Measurements from ENCODE around the gene PKD2L1. TPM values are rescaled to one million over a fixed set of nuclear protein-coding genes. Genes with fewer than 3 reads are reported as not detected.

PKD2L1 gene
- total RNA-seq, 1 donor from 2014 or later: not detected

DNA sequence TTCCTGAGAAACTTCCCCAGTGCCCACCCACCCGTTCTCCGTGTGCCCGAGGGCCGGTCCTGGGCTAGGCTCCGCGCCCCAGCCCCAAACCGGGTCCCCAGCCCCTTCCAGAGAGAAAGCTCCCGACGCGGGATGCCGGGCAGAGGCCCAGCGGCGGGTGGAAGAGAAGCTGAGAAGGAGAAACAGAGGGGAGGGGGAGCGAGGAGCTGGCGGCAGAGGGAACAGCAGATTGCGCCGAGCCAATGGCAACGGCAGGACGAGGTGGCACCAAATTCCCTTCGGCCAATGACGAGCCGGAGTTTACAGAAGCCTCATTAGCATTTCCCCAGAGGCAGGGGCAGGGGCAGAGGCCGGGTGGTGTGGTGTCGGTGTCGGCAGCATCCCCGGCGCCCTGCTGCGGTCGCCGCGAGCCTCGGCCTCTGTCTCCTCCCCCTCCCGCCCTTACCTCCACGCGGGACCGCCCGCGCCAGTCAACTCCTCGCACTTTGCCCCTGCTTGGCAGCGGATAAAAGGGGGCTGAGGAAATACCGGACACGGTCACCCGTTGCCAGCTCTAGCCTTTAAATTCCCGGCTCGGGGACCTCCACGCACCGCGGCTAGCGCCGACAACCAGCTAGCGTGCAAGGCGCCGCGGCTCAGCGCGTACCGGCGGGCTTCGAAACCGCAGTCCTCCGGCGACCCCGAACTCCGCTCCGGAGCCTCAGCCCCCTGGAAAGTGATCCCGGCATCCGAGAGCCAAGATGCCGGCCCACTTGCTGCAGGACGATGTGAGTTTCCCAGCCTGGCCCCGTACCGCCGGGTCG, 16.9 kb upstream of the PKD2L1 start, which contains the start of gene SCD:
TSS of gene SCD (plus strand) at position 469 of the 803 bp plus-strand sequence. CDS start at position 741, 272 bp downstream.
- TF ChIP-seq CTCF (conservative IDR thresholded peaks at IDR 0.05; ENCODE audit: low read depth, low read length): no peak
- DNase-seq (ENCODE audit: low read depth): no peak
- H3K4me3 ChIP-seq (ENCODE audit: low read depth, low read length): peak within 1 kb of the TSS; percentile 61

GRCh38 chr10:100346351-100346764, 16.3 kb upstream of the PKD2L1 start:
- DNase-seq (ENCODE audit: low read depth): no peak
- H3K4me3 ChIP-seq (ENCODE audit: low read depth, low read length): peak overlapping the region; percentile 61
- TF ChIP-seq CTCF (conservative IDR thresholded peaks at IDR 0.05; ENCODE audit: low read depth, low read length): no peak

DNA sequence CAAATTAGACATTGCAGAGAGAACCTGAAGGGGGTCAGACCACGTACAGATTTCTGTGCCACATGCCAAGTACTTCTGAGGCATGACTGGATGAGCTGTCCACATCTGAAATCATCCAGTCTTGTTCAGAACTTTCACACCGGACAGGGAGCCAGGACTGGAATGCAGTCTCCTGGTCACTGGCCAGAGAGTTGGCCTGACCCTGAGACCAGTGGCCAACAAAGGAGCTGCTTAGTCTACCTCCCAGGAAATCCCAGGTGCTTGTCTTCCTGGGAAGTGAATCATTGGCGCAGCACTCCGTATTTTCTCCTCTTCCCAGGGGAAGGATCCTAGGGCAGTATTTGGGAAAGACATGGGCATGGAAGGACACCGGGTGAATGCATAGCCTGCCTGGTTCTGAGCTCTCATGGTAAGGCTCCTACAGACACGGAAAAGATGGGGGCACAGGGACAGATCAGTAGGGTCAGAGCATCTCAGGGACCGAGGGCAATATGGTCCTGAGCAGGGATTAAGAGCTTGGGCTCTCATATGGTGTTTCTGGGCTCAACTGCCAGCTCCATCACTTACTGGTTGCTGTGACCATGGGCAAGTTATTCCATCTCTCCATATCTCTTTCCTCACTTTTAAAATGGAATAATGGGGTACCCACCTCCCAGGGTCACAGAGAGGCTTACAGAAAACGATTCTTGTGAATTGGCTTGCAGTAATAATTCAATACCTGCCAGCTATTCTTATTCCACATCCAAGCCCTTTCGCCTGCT, 15.7 kb upstream of the PKD2L1 start:
- DNase-seq (ENCODE audit: low read depth): peak; percentile 71
- peak overlapping the region; percentile 61 for H3K4me3 ChIP-seq (ENCODE audit: low read depth, low read length)
- no peak for TF ChIP-seq CTCF (conservative IDR thresholded peaks at IDR 0.05; ENCODE audit: low read depth, low read length)

DNA sequence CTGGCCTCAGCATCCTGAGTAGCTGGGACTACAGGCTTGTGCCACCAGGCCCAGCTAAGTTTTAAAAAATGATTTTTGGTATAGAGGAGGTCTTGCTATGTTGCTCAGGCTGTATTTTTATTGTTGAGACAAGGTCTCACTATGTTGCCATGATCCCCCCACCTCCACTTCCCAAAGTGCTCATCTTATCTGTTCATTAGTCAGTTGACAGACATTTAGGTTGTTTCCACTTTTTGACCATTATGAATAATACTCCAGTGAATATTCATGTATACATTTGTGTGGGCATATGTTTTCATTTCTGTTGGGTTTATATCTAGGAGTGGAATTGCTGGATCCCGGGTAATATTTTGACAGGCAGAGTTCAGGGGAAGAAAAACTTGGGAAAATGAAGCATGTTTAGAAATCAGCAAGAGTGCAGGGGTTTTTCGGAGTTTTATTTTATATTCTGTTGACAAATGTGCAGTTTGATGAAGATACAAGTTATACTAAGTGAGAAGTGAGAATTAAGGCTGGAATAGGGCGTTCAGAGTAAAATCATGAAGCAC, 14.3 kb upstream of the PKD2L1 start:
- DNase-seq (ENCODE audit: low read depth): no peak
- no peak overlapping the region for H3K4me3 ChIP-seq (ENCODE audit: low read depth, low read length)
- TF ChIP-seq CTCF (conservative IDR thresholded peaks at IDR 0.05; ENCODE audit: low read depth, low read length): no peak

DNA sequence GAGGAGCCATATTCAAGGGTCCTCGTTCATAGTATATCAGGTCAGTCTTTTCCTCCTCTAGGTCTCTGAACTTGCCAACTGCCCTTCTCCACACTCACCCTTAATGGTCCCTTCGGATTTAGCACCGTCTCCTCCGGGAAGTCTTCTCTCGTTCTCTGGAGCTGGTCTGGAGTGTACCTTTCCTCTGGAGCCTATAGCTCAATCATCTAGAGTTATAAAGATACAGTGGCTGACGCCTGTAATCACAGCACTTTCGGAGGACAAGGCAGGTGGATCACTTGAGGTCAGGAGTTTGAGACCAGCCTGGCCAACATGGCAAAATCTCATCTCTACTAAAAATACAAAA, 12.6 kb upstream of the PKD2L1 start:
- no peak for TF ChIP-seq CTCF (conservative IDR thresholded peaks at IDR 0.05; ENCODE audit: low read depth, low read length)
- no peak for DNase-seq (ENCODE audit: low read depth)
- H3K4me3 ChIP-seq (ENCODE audit: low read depth, low read length): no peak overlapping the region

DNA sequence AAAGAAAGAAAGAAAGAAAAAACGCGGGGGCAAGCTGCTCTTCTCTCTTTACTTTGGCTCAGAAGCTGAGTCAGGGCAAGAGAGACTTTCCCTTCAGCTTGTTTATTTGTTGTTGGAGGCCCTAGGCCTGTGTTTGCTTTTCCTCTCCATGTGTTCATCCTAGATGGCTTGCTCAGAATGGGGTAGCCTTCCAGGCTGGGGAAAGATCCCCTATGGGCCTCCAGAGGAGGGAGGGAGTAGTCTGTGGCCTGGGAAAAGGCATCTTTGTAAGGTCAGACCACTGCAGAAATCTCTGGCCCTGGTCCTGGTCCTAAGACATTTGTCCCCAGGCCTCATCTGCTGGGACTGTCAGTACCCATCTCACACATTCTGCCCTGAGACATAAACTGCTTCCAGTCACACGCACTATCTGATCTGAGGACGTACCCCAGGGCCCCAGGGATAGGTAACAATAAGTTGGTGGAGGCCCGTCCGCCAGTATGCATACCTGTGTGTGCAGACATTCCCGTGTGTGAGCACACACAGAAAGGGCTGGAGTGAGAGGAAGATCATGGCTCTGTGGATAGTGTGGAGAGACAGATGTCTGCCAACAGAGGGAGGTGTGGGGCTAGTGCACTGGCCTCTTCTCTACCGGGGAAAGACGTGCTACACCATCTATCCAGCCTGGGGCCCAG, 12.1 kb upstream of the PKD2L1 start:
- peak; percentile 83 for TF ChIP-seq CTCF (conservative IDR thresholded peaks at IDR 0.05; ENCODE audit: low read depth, low read length)
- no peak overlapping the region for H3K4me3 ChIP-seq (ENCODE audit: low read depth, low read length)
- DNase-seq (ENCODE audit: low read depth): no peak
